SK-N-SH treated with all-trans-retinoic acid at 6 μM for 48 hours (cell line): ENCODE data around the gene TRIM71.

ENCODE experiments used
- CREB5 ChIP-seq: fragments of 250-450 bp; sonication (Bioruptor Pico); IDR thresholded peaks from 2 replicates; pipeline ENCODE4 v1.5.1; 2020; ENCODE audit warnings: low read depth, mild to moderate bottlenecking, moderate library complexity
- CSRNP3 ChIP-seq: fragments of 250-450 bp; sonication (Bioruptor Pico); IDR thresholded peaks from 2 replicates; pipeline ENCODE4 v1.5.1; 2021; ENCODE audit warnings: mild to moderate bottlenecking, moderate library complexity
- GLIS3 ChIP-seq: fragments of 250-450 bp; sonication (Bioruptor Pico); IDR thresholded peaks from 2 replicates; pipeline ENCODE4 v1.5.0; 2020; ENCODE audit warnings: mild to moderate bottlenecking, moderate library complexity
- ISL1 ChIP-seq: fragments of 250-450 bp; sonication (Bioruptor Pico); IDR thresholded peaks from 2 replicates; pipeline ENCODE4 v2.1.2; 2022; ENCODE audit warnings: mild to moderate bottlenecking, moderate library complexity
- OSR1 ChIP-seq: fragments of 250-450 bp; sonication (Bioruptor Pico); IDR thresholded peaks from 2 replicates; pipeline ENCODE4 v1.8.0; 2022; ENCODE audit warnings: moderate library complexity, mild to moderate bottlenecking, inconsistent platforms
- PATZ1 ChIP-seq: fragments of 250-450 bp; sonication (Bioruptor Pico); IDR thresholded peaks from 2 replicates; pipeline ENCODE4 v1.8.0; 2020; ENCODE audit warnings: mild to moderate bottlenecking, moderate library complexity, borderline replicate concordance
- SNAI2 ChIP-seq: fragments of 250-450 bp; sonication (Bioruptor Pico); IDR thresholded peaks from 2 replicates; pipeline ENCODE4 v1.5.0; 2020; ENCODE audit warnings: mild to moderate bottlenecking, moderate library complexity
- TOX ChIP-seq: fragments of 250-450 bp; sonication (Bioruptor Pico); IDR thresholded peaks from 2 replicates; pipeline ENCODE4 v1.8.0; 2021; ENCODE audit warnings: mild to moderate bottlenecking, moderate library complexity, borderline replicate concordance
- TSHZ2 ChIP-seq: fragments of 250-450 bp; sonication (Bioruptor Pico); IDR thresholded peaks from 2 replicates; pipeline ENCODE4 v1.5.0; 2020; ENCODE audit warnings: mild to moderate bottlenecking, moderate library complexity
- ZFP3 ChIP-seq: fragments of 250-450 bp; sonication (Bioruptor Pico); IDR thresholded peaks from 2 replicates; pipeline ENCODE4 v1.5.0; 2020; ENCODE audit warnings: mild to moderate bottlenecking, moderate library complexity
- ZNF70 ChIP-seq: fragments of 450-650 bp; formaldehyde crosslinking; IDR thresholded peaks from 2 replicates; pipeline ENCODE4 v1.5.0; 2020; ENCODE audit warnings: mild to moderate bottlenecking, moderate library complexity
- ZNF8 ChIP-seq: fragments of 450-650 bp; formaldehyde crosslinking; IDR thresholded peaks from 2 replicates; pipeline ENCODE4 v1.5.0; 2020; ENCODE audit warnings: mild to moderate bottlenecking, moderate library complexity

- TF ChIP-seq TSHZ2 (no peak), CSRNP3 (CRISPR knock-in tag) (no peak), PATZ1 (CRISPR knock-in tag) (no peak), ZNF8 (CRISPR knock-in tag) (no peak), OSR1 (CRISPR knock-in tag) (no peak), TOX (no peak), SNAI2 (CRISPR knock-in tag) (no peak), GLIS3 (CRISPR knock-in tag) (no peak), ZFP3 (no peak), CREB5 (CRISPR knock-in tag) (no peak), ISL1 (no peak), ZNF70 (CRISPR knock-in tag) (no peak)
Observed at GRCh38 chr3:32780735-32781210, 37.0 kb upstream of the TRIM71 start.
